Erythroblast (primary cell): ENCODE data around the gene SMOC2.

Experiments
- GATA1 ChIP-seq: IDR thresholded peaks from 2 replicates; pipeline ENCODE4 v1.6.1; 2011; ENCODE audit warnings: low read depth, mild to moderate bottlenecking, control low read depth, low read length, moderate library complexity
- POLR2A ChIP-seq: IDR thresholded peaks from 2 replicates; pipeline ENCODE4 v1.6.1; 2011; ENCODE audit warnings: mild to moderate bottlenecking, low read length

DNA sequence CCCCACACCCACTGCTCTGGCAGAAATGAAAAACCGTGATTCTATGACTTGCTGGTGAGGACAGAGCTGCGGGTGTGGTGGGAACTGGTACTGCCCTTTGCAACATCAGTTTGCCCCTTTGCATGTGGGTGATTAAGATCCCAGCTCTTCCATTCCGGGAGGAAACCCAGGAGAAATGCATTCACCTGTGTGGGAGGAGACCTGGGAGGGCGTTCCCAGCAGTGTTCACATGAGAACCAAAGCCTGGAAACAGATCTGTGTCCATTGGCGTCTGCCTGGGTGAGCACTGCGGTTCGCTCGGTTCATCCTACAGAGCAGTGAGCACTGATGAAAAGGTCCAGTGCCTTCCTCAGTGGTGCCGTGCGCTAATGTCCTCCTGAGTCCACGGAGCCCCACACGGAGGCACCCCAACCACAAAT is 89.7 kb downstream of the SMOC2 start:
- TF ChIP-seq POLR2A (no peak), GATA1 (no peak)
